ENCODE results near the gene FSCN2.

The FSCN2 gene

DNA sequence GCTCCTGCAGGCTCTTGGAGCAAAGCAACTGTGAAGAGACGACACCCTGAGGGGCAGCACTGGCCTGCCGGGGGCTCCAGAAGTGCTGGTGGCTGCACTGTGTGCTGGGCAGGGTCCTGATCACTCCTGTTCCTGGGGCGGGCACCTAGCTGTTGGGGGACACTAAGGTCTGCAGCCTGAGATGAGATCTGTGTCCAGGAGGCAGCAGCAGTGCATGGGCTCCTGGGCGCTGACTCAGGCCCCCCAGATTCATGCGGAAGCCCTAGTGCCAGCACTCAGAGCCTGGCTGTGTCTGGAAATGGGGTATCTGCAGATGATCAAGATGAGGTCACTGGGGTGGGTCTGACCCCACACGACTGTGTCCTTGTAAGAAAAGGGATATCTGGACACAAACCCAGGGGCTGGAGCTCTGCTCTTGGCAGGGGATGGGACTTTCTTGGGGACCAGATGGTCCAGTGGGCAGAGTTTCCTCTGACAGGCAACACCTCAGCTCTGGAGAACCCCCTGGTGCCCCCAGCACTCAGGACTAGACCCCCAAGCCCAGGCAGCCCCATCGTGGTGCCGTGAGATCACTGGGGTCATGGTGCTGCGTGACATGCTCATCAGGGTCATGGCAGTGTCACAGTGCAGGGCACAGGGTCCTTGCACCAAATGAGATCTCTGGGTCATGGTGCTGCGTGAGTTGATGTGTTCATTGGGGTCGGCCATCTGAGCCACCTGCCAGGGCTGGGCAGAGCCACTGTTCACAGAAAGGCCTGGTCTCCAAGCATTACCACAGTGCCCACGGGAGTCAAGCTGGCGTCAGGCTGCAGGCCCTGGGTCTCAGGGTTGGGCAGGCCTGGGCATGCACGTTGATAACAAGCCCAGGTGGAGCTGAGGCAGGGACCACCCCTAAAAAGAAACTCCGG, 14.5 kb downstream of the FSCN2 start:
- DNase-seq: no peak

DNA sequence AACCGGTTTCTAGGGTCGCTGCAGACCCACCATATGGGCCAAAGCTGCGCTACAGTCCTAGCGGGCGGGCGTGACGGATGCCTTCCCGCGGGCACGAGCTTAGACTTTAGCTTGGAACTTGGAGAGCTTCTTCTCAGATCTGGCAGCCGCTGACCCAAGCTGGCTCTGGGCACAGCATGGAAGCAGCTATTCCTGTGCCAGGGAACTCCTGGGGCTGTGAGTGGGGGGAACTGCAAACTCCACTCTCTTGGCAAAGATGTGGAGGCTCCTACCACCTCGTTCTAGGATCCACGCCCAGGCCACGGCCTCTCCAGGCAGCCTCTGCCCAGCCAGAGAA, 15.1 kb downstream of the FSCN2 start:
- DNase-seq: no peak

DNA sequence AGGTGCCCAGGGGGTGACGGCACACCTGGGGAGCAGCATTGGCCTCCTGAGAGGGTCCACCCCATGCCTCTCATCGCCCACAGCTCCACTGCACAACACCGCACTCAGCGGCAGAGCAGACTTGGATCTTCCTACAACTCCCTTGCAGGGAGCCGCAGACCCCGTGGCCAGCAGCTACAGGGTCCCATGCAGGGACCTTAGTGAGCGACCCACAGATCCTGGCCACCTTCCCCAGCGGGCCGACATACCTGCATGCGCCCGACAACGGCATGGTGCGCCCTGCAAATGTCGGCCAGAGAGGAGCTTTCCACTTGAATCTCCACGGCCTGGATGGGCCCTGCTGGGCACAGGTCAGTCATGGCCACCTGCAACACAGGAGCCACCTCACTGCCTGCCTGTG, 15.6 kb downstream of the FSCN2 start:
- no peak for DNase-seq

GRCh38 chr17:81544281-81544974, 16.3 kb downstream of the FSCN2 start:
- no peak for DNase-seq

- no peak for DNase-seq
Measured at GRCh38 chr17:81545160-81545949, 17.2 kb downstream of the FSCN2 start.

- no peak for DNase-seq
Measured at GRCh38 chr17:81546906-81547613, 18.9 kb downstream of the FSCN2 start.

- no peak for DNase-seq
Measured at GRCh38 chr17:81547614-81547982, 19.4 kb downstream of the FSCN2 start.

DNA sequence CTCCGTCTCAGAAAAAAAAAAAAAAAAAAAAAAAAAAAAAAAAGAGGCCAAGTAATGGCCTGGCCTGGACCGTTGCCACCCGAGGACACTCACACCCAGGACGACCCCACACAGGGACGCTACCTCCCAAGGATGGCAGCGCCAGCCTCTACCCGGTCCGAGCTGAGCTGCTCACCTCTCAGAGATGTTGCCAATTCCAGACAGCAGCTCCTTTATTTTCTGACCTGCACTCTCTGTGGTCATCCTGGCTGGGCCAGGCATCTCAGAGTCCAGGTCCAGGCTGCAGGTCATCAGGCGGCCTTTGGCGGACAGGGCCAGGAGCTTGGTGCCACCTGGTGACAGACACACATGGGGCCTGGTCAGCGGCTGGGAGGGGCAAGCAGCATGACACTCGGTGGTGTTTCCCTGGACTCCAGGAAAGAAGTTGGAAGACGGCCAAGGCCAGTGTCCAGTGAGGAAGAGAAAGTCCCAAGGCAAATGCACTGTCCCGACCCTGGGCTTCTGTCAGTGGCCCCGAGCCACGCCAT, 20.9 kb downstream of the FSCN2 start:
- no peak for DNase-seq

DNA sequence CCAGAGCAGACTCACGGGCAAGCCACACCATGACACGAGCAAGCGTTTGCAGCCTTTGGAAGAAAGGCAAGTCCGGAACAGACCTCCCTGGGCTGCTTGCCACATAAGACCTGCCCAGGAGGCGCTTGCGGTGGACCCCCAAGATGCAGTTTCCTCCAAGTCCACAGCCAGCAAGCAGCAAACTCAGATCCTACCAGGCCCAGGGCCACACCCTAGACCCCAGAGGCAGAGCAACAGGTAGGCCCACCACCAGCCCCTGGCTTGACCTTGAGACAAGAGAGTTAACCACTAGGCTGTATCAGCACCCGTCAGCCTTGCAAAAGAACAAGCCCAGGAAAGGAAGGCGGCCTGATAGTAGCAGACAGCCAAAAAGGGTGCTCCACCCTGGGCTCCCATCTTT, 21.6 kb downstream of the FSCN2 start:
- DNase-seq: no peak

DNA sequence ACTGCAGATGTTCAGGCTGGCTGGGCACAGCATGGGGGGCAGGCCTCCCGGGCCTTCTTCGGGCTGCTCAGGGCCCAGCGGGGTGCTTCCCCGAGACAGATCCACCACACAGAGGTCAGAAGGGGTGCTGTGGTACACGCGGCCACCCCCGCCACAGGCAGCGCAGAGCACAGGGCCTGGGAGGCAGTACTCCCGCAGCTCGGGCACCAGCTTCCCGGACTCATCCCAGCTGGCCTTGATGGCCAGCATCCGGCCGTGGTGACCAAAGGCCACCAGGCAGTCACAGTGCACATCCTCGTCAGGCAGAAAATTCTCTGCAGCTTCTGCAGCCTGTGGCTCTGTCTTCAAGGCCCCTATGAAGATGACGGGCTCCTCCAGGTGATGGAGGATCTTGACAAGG, 22.1 kb downstream of the FSCN2 start:
- no peak for DNase-seq

- DNase-seq: no peak
Measured at GRCh38 chr17:81550830-81551457, 22.8 kb downstream of the FSCN2 start.

GRCh38 chr17:81551458-81552243, 23.5 kb downstream of the FSCN2 start:
- no peak for DNase-seq

- peak; percentile 83 for DNase-seq
Measured at GRCh38 chr17:81552244-81553017, 24.3 kb downstream of the FSCN2 start, which contains the start of gene FAAP100. Gene FAAP100, minus strand, starts transcription at chr17:81552353. Its CDS starts 23 bp downstream, at chr17:81552330.

GRCh38 chr17:81553018-81553615, 24.9 kb downstream of the FSCN2 start:
- peak; percentile 82 for DNase-seq

- DNase-seq: peak; percentile 11
Measured at GRCh38 chr17:81553616-81554181, 25.5 kb downstream of the FSCN2 start.

DNA sequence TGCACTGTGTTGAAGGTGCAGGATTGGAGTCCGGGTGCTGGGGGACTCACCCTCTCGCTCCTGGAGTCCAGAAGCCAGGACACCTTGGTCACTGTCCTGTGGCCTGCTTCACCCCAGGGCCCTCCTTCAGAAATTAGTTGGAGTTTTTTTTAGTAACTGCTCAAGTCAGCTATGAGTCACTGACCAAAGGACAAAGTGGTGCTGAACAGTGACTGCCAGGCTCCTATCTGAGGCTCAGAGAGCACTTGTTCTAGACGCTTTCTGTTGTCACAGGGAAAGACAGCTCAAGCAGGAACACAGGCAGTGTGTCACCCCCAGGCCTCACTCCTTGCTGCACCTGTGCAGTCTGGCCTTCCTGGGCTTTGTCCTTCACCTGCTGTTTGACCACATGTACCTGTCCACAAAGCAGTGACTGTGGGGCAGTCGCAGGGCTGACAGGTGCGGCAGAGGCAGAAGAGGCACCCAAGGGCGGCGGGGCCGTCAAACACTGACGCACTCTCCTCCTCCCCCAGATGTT, 28.1 kb downstream of the FSCN2 start:
- no peak for DNase-seq

GRCh38 chr17:81556863-81557262, 28.7 kb downstream of the FSCN2 start:
- no peak for DNase-seq

DNA sequence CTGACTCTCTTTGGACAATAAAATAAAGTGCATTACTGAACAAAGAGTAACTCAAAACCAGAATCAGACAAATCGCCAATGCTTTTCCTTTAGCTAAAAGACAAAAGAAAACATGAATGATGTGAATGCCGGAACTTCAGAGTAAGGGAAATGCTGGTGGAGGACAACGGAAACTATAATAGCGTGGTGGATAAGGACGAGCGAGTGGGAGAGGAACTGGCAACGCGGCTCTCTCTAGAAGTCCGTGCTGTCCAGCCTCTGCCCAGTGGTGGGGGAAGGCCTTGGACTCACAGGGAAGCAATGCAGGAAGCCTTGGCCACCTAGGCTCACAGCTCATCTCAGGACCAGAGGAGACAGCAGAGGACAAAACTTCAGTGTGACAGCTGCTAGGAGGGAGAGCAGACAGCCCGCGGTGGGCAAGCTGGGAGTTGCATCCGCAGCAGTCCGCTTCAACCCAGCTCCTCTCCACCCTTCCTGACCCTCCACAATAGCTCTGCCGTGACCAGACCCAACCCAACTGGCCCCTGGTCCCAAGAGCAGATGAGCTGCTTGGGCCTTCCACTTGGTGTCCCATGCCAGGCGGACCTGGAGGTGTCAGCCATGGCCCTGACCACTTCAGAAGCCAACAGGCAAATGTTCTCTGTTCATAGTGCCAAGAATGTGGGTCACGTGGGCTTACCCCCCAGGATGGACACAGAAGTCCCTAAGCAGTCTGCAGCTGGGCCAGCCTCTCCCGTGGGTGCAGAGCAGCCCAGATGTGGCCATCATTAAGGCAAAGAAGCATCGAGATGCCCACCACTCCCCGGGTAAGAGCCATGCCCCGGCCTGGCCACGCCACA, 29.3 kb downstream of the FSCN2 start:
- DNase-seq: no peak

- no peak for DNase-seq
Measured at GRCh38 chr17:81558115-81558468, 29.9 kb downstream of the FSCN2 start.
